ENCODE data around the gene GRID2.
"Not testable (repeated sequence)": the region's sequence is repeated elsewhere in the genome, so short reads cannot be mapped to it uniquely, and the experiment has no call there.

The GRID2 gene

DNA sequence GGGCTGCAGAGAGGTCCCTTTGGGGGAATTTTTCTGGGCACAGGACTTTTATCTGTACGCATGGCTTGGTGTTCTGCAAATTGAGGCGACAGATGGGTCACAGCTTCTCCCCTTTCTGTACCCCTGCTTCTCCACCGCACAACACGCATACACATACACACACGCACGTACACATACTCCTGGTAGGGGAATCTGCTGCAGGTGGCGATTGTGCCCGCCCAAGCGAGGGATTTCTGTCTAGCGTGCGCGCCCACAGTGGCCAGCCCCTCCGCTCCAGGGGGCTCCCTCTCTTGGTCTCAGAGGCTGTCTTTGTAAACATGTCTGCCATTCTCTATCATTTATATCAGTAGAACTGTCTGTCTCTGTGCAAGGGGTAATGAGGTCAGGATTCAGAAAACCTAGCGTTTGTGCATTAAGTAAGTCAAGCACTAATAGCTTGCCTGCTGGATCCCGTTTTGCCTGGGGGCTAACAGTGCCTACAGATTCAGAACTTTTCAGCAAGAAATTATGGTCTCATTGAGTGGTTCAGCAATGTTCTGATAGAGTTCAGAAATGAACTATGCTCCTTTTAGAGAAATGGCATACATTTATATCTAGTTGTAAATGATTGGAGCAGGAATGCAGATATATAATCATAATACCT is 2.2 kb downstream of the GRID2 start:
- peak; percentile 38 for DNase-seq (ENCODE audit: low spot score)

DNA sequence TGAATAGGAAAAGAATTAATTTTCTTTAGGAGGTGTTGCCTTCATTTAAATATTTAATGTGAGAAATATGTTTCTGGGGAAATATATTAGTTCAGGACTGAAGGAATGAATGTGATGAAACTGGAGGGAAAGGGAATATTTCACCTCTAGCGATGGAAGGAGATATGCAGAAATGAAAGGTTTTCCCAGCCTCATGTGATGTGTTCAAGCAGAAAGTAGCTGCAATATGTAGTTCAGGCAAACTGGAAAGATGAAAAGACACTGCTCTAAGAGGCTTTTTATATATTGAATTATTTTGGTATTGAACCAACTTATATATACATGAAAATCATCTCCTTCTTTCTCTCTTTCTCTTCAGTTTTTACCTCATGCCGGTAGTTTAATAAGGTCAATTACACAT is 3.4 kb downstream of the GRID2 start:
- DNase-seq (ENCODE audit: low spot score): no peak

DNA sequence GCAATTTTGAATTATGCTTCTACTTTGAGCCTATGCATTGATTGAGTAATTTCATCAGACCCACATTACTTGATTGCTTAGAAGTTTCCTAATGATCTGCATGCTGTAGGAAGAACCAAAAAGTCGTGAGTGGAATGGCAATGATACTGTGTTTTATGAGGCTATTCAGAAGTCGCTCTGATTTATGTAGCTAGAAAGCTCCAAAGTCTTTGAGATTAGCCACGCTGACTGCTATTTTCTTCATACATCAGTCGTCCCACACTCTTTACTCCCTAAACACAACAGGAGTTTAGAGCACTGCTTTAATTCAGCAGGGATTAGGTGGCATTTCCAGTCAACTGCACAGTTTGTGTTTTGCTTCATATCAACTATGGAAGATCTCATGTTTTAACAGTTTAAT is 4.1 kb downstream of the GRID2 start:
- DNase-seq (ENCODE audit: low spot score): no peak

DNA sequence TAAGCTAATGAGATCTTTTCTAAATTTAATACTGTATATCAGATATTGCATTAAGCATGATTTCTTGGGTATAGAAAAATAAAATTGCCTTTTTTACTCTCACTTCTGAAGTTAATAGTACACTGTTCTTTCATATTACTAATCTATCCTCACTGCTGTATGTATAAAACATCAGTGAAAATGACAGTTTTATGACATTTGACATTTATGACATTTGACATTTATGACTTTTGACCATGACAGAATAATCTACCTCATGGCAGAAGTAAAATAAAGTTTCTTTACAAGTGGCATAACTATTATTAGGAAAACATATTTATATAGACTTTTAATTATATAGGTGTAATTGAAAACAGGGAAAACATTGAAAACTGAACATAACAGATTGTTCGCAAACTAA is 13.3 kb downstream of the GRID2 start:
- no peak for DNase-seq (ENCODE audit: low spot score)

DNA sequence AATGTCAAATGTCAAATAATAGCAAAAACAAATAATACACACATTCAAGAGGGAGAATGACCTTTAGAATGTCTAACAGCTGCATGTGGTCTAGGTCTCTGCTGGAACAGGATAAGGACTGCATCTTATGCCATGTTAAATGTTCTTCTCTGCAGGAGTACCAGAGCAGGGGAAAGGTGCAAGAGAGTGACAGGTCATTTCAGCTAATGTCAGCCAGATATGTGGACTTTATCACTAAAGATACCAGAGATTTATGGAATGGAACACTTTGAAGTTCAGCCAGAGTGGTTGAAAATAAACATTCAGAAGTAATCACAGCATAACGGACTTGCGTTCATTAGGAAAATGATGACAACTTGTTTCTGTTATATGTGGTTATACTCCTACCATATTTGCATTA is 24.3 kb downstream of the GRID2 start:
- DNase-seq (ENCODE audit: low spot score): no peak

DNA sequence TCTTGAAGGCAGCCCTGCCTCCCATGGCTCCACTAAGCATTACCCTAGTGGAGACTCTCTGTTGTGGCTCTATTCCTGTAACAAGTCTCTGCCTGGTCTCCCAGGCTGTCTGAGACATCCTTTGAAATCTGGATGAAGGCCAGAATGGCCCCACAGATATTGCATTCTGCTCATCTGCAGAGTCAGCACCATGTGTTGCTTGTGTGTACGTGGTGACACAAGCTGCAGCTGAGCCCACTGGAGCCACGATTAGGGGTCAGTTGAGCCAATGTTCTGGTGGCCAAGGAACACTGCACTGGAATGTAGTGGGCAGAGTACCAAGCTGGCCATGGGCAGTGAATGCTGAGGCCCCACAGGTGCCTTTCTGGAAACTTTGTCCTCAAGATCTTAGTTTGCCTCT is 29.2 kb downstream of the GRID2 start:
- DNase-seq (ENCODE audit: low spot score): no peak

DNA sequence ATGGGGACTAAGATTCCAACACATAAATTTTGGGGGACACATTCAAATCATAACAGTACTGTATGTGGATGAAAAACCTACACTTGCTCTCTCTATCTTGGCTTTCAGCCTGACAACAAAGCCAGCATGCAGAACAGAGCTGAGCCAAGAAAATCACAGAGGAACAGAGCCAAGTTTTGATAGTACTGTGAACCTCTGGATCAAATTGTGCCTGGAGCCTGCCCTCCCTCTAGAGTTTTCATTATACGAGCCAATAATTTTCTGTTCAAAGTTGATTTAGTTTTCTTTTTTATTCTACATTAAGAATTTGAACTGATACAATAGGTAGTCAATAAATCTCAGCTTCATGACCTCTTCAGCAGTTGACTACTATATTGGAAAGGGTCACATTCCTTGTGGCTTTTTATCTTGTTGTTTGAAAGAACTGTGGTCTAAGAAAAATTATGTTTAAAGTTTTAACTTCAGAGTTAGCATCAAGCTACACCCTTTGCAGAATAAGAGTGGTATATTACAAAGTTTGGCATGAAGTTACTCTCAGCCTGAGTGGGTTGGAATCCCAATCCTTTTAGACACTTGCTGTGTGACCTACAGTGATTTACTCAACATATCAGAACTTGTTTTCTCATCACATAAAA is 31.1 kb downstream of the GRID2 start:
- no peak for DNase-seq (ENCODE audit: low spot score)

DNA sequence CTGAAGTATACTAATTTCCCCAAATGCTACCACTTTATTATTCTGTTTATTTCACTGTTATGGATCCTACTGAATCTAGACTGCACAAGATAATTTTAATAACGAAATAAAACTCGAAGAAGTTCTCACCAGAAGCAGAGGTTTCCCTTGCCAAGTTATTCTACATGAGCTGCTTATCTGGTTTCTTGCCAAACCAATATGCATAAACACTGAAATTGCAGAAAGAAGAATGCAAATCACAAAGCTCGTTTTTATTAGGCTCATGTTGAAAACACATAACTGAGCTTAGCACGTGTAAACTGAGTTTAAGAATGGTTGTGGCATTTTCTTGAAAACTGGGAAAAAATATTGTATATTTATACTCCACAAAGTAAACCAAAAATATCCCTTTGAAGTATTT is 35.9 kb downstream of the GRID2 start:
- DNase-seq (ENCODE audit: low spot score): no peak

DNA sequence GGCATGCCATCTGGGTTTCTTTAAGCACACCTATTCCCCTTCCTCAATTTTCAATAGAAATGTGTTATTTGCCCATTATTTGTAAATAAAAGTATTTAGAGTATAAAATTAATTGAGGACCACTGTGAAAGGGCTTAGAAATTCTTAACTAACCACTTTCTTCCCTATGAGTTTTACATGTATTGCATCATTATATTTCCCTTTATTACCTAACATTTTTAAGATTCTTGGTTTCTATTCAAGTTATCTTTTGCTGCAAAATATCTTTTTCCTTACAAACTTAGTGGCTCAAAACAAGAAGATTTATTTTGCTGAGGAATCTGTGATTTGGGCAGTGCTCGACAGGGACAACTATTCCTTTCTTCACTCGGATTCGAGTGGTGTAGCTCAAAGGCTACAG is 40.5 kb downstream of the GRID2 start:
- DNase-seq (ENCODE audit: low spot score): no peak

DNA sequence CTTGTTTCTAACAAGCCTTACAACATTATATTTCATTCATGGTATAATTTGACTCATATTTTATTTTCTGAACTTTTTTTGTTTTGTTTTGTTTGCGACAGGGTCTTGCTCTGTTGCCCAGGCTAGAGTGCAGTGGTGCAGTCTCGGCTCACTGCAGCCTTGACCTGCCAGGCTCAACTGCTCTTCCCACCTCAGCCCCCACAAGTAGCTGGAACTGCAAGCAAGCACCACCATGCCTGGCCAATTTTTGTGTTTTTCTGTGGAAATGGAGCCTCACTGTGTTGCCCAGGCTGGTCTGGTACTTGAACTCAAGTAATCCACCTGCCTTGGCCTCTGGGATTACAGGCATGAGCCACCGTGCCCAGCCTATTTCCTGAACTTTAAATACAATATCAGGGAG is 42.5 kb downstream of the GRID2 start:
- no peak for DNase-seq (ENCODE audit: low spot score)

DNA sequence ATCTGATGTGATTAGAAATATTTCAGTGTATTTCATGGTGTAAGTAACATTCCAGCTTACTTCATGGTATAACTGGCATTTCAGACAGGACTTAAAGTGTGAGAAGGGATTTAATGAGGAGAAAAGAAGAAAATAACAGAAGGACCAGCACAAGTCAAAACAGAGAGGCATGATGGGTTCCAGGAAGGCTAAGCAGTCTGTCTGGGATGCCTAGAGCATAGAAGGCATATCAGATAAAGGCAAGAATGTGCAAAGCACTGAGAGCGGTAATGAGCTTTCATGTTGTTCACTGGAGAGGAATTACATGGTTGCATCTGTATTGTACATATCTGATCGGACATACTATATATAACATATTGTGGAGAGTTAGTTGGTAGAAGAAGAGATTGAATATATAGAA is 54.2 kb downstream of the GRID2 start:
- no peak for DNase-seq (ENCODE audit: low spot score)

DNA sequence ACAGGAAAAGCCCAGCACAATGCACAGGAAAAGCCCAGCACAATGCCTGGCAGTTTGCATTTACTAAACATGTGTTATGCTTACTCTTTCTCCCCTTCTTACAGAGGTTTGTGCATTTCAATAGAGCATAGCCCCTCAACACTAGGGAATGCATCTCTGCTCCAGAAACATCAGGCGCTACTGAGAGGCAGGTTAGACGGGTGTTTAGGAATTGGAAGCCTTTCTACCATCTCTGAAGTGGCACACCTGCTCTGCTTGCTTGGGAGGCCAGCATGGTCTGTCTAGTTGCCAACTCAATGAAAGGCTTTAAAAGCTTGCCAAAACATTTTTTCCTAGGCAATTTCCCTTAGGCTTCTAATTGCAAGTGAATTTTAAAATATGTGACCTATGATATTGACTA is 55.7 kb downstream of the GRID2 start:
- DNase-seq (ENCODE audit: low spot score): no peak

DNA sequence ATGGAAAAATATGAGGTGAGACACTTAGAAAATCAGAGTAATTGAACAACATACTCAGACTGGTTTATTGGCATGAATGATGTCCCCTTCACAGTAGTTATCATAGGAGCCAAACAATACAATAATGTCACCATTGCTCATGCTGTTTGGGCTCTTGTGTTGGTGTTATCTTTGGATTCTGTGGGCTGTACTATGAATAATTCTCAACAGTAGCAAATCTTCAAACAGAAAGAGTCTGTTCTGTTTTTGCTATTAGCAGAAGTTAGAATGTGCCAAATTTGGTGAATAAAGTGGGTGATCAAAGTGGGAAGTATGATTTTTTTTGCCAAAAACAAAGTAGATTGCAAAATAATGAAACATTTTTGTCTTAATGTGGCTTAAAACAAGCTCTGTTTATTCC is 58.3 kb downstream of the GRID2 start:
- DNase-seq (ENCODE audit: low spot score): no peak

DNA sequence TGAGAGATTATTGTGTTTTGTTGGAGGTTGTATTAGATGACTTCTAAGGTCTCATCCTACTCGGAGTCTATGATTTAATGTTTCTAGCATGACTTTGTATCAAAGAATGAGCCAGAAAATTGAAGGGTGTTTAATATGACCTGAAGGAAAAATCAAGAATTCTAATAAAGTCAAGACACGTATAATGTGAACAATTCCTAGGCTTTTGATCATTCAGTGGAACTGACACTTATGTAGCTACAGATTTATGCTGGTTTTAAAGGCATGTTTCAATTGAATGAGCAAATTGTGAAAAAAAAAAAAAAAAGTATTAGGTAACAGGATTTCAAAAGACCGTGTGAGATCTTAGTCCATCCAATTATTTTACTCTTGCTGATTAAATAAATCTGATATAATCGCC is 64.9 kb downstream of the GRID2 start:
- no peak for DNase-seq (ENCODE audit: low spot score)

DNA sequence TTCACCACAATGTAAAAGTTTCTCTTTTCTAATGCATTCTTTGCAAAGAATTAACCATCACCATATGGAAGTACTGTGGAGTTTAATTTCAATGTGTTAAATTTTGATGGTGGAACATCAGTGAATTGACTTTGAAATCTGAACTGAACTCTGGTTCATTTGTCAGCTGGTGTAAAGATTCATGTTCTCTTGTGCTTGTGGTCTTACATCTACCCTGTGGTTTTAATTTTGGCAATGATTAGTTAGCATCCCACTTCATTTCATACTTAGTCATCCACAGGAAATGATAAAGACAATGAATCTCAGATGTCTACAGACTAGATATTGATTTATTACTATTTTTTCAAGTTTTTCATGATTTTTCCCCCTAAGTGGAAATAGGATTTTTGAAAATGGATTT is 77.8 kb downstream of the GRID2 start:
- no peak for DNase-seq (ENCODE audit: low spot score)

DNA sequence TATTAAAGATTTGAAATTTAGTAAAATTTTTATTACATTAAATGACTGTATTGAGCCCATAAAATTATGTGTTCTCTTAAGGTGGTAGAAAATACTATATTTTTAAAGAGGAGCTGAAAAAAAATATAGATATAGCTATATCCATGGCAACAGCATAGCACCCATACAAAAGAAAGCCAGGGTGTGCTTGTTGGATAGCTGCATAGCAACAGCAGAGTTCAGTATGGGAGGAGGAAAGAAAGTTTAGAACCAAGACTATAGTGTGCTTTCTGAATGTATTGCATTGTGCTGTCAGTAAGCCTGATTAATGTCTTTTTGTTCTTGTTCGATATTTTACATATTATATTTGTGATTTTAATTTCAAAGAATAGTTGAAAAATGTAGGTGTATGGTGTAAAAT is 78.4 kb downstream of the GRID2 start:
- DNase-seq (ENCODE audit: low spot score): no peak

DNA sequence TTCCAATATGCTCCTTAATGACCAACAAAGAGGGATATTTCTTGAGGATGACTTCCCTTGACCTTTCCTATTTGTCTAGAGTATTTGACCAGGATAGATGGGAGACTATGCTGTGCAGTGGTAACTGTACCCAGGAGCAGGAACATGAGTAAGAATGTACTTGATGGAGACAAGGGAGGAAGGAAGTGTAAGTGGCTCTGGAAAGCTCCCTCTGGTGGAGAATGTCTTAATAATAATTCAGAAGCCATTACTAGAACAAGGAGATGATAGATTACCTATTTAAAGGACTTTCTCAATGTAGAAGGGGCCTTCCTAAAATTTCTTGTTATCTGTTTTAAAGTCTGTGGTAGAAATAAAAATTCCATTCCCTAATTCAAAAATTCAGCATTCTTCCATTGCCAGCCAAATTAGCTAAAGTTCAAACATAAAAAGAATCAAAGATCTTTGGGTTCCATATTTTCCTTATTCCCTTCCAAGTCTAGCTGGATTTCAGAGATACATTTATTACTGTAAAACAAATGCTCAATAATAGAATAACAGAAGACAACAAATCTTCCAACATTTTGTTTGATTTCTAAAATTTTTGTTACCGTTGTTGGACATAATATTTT is 83.8 kb downstream of the GRID2 start:
- DNase-seq (ENCODE audit: low spot score): peak; percentile 35

DNA sequence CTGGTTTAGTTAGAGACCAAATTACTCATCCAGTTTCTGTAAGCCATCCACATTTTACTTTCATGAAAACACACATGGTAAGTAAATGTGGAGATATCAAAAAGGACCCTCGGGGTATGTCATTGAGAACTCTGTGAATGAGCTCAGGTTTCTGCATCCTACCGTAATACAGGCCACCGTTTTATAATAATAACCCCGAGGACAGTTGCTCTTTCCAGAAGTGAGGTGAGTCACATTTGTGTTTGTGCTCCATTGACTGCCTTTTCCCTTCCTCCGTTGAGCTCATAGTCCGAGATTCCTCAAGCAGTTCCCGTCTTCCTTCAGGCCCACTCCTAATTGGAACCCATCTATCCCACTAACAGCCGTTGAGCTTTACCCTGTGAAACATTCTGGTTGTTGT is 95.3 kb downstream of the GRID2 start:
- no peak for DNase-seq (ENCODE audit: low spot score)

DNA sequence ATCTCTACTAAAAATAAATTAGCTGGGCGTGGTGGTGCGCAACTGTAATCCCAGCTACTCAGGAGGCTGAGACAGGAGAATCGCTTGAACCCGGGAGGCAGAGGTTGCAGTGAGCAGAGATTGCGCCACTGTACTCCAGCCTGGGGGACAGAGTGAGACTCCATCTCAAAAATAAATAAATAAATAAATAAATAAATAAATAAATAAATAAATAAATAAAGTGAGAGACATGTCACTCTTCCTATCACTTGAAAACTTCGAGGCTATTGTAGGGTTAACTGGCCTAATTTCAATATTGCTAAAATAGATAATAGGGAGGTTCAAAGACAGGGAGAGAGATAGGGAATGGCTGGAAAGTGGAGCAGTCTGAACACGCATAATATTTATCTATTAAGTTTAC is 99.8 kb downstream of the GRID2 start:
- not testable (repeated sequence) for DNase-seq (ENCODE audit: low spot score)

DNA sequence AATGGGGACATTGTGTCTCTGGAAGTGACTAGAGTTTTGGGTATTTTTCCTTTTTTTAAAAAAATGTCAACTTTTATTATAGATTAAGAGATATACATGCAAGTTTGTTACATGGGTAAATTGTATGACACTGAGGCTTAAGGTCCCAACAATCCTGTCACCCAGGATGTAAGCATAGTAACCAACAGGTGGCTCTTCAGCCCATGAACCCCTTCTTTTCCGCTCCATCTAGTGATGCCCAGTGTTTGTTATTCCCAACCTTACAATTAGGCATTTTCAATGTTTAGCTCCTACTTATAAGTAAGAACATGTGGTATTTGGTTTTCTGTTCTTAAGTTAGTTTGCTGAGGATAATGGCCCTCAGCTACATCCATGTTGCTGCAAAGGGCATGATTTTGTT is 102.7 kb downstream of the GRID2 start:
- no peak for DNase-seq (ENCODE audit: low spot score)

DNA sequence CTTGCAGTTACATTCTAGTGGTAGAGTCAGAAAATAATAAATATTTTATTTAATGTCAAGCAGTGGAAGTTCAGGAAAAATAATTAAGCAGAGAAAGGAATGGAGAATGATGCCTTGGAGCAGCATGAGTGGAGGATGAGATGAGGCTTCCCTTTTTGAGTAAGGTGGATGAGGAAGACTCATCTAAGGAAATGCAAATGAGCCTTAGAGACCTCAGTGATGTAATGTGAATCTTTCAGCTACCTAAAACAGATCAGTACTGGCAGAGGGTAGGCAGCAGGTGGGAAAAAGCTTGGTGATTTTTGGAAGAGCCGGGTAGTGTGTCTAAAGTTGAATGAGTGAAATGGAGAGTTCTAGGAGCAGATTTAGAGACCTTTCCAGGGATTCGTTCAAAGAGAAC is 118.2 kb downstream of the GRID2 start:
- DNase-seq (ENCODE audit: low spot score): no peak

DNA sequence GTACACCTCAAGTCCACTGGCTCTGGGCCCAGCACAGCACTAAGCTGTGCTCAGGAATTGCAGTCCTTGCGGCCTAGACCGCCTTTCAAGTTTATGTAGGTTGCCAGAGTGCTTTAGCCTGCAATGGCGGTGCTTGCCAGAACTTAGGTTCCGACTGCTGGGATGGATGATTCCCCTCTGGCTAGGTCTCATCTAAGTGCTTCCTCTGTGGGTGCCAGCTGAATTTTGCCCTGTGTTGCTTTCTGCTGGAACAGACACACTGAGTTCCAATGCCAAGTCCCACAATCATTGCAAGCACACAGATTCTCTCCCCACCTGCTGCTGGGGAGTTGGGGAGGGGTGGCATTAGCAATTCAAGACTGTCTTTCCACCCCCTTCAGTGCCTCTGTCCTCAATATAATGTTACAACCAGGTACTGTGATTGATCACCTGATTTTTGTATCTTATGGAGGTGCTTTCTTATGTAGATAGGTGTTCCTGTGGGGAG is 129.5 kb downstream of the GRID2 start:
- DNase-seq (ENCODE audit: low spot score): no peak

DNA sequence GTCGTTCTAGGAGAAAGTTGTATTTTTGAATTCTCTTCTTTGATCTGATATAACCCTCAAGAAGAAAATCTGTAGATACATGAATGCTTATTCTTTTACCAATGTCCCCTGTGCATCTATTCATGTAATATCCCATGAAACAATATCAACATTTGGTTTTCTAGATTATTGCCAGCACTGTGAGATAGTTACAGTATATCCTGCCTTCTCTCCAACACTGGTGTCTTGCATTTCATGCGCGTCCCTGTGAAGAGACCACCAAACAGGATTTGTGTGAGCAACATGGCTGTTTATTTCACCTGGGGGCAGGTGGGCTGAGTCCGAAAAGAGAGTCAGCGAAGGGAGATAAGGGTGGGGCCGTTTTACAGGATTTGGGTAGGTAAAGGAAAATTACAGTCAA is 135.0 kb downstream of the GRID2 start:
- not testable (repeated sequence) for DNase-seq (ENCODE audit: low spot score)

DNA sequence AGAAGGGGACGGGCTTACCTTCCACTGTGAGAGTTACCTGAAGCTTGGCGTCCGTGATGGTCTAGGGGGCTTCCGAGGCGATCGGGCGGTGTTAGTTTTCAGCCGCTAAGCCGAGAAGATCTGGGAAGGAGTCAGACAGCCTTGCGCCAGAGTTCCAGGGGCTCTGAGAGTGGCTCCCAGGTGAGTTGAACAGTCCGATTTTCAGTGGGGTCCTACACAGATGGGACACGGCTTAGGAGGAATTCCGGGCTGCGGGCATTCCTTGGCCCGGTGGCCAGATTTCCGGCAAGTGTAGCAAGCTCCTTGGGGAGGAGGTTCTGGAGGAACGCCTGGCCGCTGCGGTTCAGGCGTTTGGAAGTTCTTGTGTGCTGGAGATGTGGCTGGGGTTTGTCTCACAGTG is 138.4 kb downstream of the GRID2 start:
- not testable (repeated sequence) for DNase-seq (ENCODE audit: low spot score)
